MM.1S (cell line): ENCODE measurements around the gene MBP.

Experiments used
- DNase-seq: peaks from one replicate; pipeline ENCODE4 v3.0.0-alpha.2; 2015
- H2AFZ ChIP-seq: fragments of 300-600 bp; sonication (generic); 2 replicates; pipeline ENCODE4 v1.6.0; 2016; ENCODE audit warnings: antibody characterized with exemption, low read length
- H3F3A ChIP-seq: fragments of 300-600 bp; sonication (generic); 2 replicates; pipeline ENCODE4 v1.6.1; 2016; ENCODE audit warnings: mild to moderate bottlenecking, antibody characterized with exemption, low read length, moderate library complexity, mixed read lengths; ENCODE audit not compliant: insufficient read depth
- H3K27ac ChIP-seq: fragments of 300-600 bp; sonication (generic); 2 replicates; pipeline ENCODE4 v1.5.1; 2016; ENCODE audit warnings: mild to moderate bottlenecking, low read length
- H3K27me3 ChIP-seq: fragments of 300-600 bp; sonication (generic); replicated peaks from 2 replicates; pipeline ENCODE4 v1.6.0; 2016; ENCODE audit warnings: low read length; ENCODE audit not compliant: insufficient read depth
- H3K36me3 ChIP-seq: fragments of 300-600 bp; sonication (generic); replicated peaks from 2 replicates; pipeline ENCODE4 v1.6.1; 2016; ENCODE audit warnings: mild to moderate bottlenecking, low read length, mixed read lengths; ENCODE audit not compliant: insufficient read depth
- H3K4me1 ChIP-seq: fragments of 300-600 bp; sonication (generic); 2 replicates; pipeline ENCODE4 v1.6.1; 2016; ENCODE audit warnings: low read length, mixed read lengths
- H3K4me2 ChIP-seq: fragments of 300-600 bp; sonication (generic); 2 replicates; pipeline ENCODE4 v1.6.0; 2016; ENCODE audit warnings: low read depth, low read length
- H3K4me3 ChIP-seq: fragments of 300-600 bp; sonication (generic); 2 replicates; pipeline ENCODE4 v1.5.1; 2016; ENCODE audit warnings: low read length, mixed read lengths
- H3K79me2 ChIP-seq: fragments of 300-600 bp; sonication (generic); 2 replicates; pipeline ENCODE4 v1.6.1; 2016; ENCODE audit warnings: mixed run types, low read length, mixed read lengths
- H3K9ac ChIP-seq: fragments of 300-600 bp; sonication (generic); 2 replicates; pipeline ENCODE4 v1.6.1; 2016; ENCODE audit warnings: low read length, mixed read lengths
- H3K9me2 ChIP-seq: fragments of 300-600 bp; sonication (generic); replicated peaks from 2 replicates; pipeline ENCODE4 v1.6.1; 2016; ENCODE audit warnings: mild to moderate bottlenecking, low read length, mixed read lengths; ENCODE audit not compliant: insufficient read depth
- H3K9me3 ChIP-seq: fragments of 300-600 bp; sonication (generic); replicated peaks from 2 replicates; pipeline ENCODE4 v1.6.1; 2016; ENCODE audit warnings: mild to moderate bottlenecking, low read length, mixed read lengths; ENCODE audit not compliant: insufficient read depth
- H4K20me1 ChIP-seq: fragments of 300-600 bp; sonication (generic); 2 replicates; pipeline ENCODE4 v1.6.1; 2016; ENCODE audit warnings: mild to moderate bottlenecking, low read length, moderate library complexity, mixed read lengths; ENCODE audit not compliant: insufficient read depth
- EZH2 ChIP-seq: fragments of 300-600 bp; sonication (generic); optimal IDR thresholded peaks from 2 replicates; pipeline ENCODE3; 2017; ENCODE audit warnings: low read depth, mild to moderate bottlenecking, antibody characterized with exemption, low read length, mixed read lengths
- EZH2phosphoT487 ChIP-seq: fragments of 300-600 bp; sonication (generic); IDR thresholded peaks from 2 replicates; pipeline ENCODE4 v1.6.1; 2018; ENCODE audit warnings: antibody characterized with exemption, low read length
- TF ChIP-seq, protein P1 (sequence below): fragments of 300-600 bp; sonication (generic); IDR thresholded peaks from 2 replicates; pipeline ENCODE4 v1.5.1; 2016; ENCODE audit warnings: antibody characterized with exemption, low read length, mixed read lengths

The MBP gene

DNA sequence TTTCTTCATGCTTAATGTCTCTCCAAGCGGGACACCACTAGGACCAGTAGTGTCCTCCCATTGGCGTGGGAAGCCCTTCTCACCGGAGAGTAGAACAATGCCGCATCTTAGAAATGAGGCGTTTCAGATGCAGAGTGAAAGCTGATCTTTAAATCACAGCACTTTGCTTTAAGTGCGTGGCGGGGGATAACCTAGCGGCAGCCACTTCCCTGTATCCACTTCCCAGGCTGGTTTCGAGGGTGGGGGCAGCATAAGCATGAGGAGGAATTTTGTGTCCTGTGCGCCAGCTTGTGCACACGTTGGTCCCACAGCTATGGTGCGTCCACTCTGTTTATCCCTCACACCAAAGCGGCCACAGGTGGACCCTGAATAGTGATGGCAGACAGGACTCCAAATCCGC lies 63.1 kb downstream of the MBP start:
- Histone ChIP-seq H3K4me2 (no peak overlapping the region), H3K9me3 (no peaks in the 10 kb centered on the region), H3K4me3 (no peak overlapping the region), H3K9ac (no peak overlapping the region), H3K36me3 (no peaks in the 10 kb centered on the region), H3K9me2 (no peaks in the 10 kb centered on the region), H3K4me1 (peaks cover 17% of the 10 kb centered on the region), H2AFZ (no peak overlapping the region), H3K27me3 (no peaks in the 10 kb centered on the region), H3K79me2 (no peaks in the 10 kb centered on the region), H3K27ac (no peak overlapping the region), H3F3A (no peaks in the 10 kb centered on the region), H4K20me1 (no peaks in the 10 kb centered on the region)
- TF ChIP-seq, protein P1, sequence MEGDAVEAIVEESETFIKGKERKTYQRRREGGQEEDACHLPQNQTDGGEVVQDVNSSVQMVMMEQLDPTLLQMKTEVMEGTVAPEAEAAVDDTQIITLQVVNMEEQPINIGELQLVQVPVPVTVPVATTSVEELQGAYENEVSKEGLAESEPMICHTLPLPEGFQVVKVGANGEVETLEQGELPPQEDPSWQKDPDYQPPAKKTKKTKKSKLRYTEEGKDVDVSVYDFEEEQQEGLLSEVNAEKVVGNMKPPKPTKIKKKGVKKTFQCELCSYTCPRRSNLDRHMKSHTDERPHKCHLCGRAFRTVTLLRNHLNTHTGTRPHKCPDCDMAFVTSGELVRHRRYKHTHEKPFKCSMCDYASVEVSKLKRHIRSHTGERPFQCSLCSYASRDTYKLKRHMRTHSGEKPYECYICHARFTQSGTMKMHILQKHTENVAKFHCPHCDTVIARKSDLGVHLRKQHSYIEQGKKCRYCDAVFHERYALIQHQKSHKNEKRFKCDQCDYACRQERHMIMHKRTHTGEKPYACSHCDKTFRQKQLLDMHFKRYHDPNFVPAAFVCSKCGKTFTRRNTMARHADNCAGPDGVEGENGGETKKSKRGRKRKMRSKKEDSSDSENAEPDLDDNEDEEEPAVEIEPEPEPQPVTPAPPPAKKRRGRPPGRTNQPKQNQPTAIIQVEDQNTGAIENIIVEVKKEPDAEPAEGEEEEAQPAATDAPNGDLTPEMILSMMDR, result no peak
- TF ChIP-seq EZH2phosphoT487, result no peak
- no peak for TF ChIP-seq EZH2
- DNase-seq, result no peak

DNA sequence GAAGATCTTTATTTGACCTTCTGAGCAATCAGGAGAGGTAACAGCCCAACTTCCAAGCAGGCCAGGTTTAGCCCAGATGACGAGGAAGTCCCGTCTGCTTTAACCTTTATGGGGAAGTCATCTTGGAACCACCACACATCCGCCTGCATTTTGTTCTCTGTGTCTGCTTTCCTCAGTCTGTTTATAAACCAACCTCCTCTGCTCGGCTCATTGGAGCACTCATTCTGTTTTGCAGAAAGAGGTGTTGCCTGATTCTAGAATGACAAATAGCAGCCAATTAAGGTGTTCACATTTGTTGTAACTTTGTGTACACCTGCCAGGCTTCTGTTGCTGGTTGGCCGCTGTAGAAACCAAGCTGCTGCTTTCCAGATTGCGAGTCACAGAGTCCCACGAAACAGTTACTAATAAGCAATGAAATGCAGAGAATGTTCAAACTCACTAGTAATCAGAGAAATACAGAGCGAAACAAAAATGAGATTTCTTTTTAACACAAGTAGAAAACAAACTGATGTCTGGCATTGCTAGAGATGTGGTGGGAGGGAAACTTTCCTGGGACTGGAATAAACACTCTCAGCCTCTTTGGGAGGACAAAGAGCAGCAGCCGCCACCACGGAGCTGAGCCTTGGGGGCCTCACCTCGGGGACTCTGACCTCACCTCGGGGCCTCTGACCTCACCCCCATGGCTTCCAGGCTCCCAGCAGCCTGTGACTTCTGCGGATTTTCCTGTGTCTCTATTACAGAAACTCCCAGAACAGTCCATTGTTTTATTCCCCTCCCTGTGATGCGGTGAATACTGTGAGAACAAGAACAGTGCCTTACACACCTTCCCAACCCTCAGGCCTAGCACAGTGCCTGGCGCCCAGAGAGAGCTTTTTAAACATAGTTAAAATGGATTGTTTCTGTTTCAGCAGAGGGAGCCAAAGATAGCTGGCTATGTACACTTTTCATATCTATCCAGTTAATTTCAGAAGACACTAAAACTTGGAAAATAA lies 64.0 kb downstream of the MBP start:
- Histone ChIP-seq H3F3A (no peaks in the 10 kb centered on the region), H3K27ac (no peak overlapping the region), H3K9me2 (no peaks in the 10 kb centered on the region), H3K4me2 (no peak overlapping the region), H3K79me2 (no peaks in the 10 kb centered on the region), H3K9ac (no peak overlapping the region), H3K36me3 (no peaks in the 10 kb centered on the region), H3K4me1 (peaks cover 23% of the 10 kb centered on the region), H2AFZ (no peak overlapping the region), H3K4me3 (no peak overlapping the region), H3K9me3 (no peaks in the 10 kb centered on the region), H3K27me3 (no peaks in the 10 kb centered on the region), H4K20me1 (no peaks in the 10 kb centered on the region)
- DNase-seq, result no peak
- TF ChIP-seq, protein P1, result no peak
- TF ChIP-seq EZH2 (no peak), EZH2phosphoT487 (no peak)

DNA sequence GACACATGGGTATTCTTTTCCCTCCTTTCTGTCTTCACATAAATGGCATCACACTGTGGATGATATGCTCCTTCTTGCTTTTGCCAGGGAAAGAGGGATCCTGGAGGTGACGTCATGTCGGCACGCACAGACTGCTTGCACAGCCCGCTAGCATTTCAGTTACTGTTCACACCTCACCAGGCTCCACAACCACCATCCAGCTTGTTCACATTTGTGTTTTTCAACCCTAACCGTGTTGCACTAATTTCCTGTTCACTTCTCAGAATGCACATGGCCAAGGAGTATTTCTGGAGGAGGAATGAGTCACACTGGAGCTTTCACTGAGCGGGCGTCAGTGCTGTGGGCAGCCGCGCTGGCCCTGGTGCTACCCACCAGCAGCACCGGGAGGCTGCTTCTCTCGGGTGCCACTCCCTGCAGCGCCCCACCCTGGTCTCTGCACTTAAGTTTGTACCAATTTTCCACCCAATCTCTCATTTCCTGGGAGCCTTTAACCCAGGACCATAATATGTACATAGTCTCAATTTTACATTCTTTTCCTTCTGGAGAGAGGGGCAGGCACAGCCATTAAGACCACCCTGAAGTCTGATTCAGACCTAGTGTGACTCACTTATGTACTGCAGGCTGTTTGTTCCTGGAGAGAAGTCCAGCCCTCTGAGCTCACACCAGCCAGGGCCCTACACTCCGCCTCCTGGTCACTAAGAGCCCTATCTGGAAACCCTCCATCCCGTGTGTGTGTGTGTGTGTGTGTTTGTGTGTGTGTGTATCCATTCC lies 65.1 kb downstream of the MBP start:
- no peaks in the 10 kb centered on the region for H3K79me2 ChIP-seq
- H3K4me3 ChIP-seq, result no peak overlapping the region
- H3K9ac ChIP-seq, result no peak overlapping the region

More for the DNA sequence above, 65.1 kb downstream of the MBP start:
- H2AFZ ChIP-seq, result no peak overlapping the region
- H3K27me3 ChIP-seq, result no peaks in the 10 kb centered on the region
- no peaks in the 10 kb centered on the region for H3K36me3 ChIP-seq
- no peak overlapping the region for H3K27ac ChIP-seq
- DNase-seq, result no peak
- H3K4me1 ChIP-seq, result peaks cover 33% of the 10 kb centered on the region
- peaks cover 9% of the 10 kb centered on the region for H3F3A ChIP-seq
- no peaks in the 10 kb centered on the region for H3K9me2 ChIP-seq
- H4K20me1 ChIP-seq, result no peaks in the 10 kb centered on the region
- no peak overlapping the region for H3K4me2 ChIP-seq
- H3K9me3 ChIP-seq, result no peaks in the 10 kb centered on the region
- TF ChIP-seq EZH2 (no peak), EZH2phosphoT487 (no peak)
- TF ChIP-seq, protein P1, result no peak
